Transverse colon (tissue), 4 donors: Measurements from ENCODE around the gene STN1. TPM values are rescaled to one million over a fixed set of nuclear protein-coding genes. Genes with fewer than 3 reads are reported as not detected.
A peak's percentile ranks its signal among the peaks of the same experiment; 100 is the strongest.

Source experiments
- DNase-seq: peaks from one replicate; pipeline ENCODE4 v3.0.0-alpha.2; 2019
- H3K27ac ChIP-seq, 4 donors: fragments of 200-600 bp; sonication (generic); 2 replicates each; pipeline ENCODE4 v1.5.1; 2016 to 2018; ENCODE audit warnings: inconsistent platforms in 4 of 4
- H3K27me3 ChIP-seq: fragments of 200-600 bp; sonication (generic); 2 replicates; pipeline ENCODE4 v1.5.1; 2017; ENCODE audit warnings: inconsistent platforms
- H3K36me3 ChIP-seq, 4 donors: fragments of 200-600 bp; sonication (generic); 2 replicates each; pipeline ENCODE4 v1.5.1; 2017 to 2019; ENCODE audit warnings: inconsistent platforms in 4 of 4
- H3K4me1 ChIP-seq, 4 donors: fragments of 200-600 bp; sonication (generic); 2 replicates each; pipeline ENCODE4 v1.5.1; 2017 to 2020; ENCODE audit warnings: inconsistent platforms in 4 of 4
- H3K4me3 ChIP-seq, 4 donors: fragments of 200-600 bp; sonication (generic); 1 replicate in 1 of 4; 2 replicates in 3 of 4; pipeline versions ENCODE4 v1.5.1 to v1.6.1; 2017 to 2019; ENCODE audit warnings: inconsistent platforms in 4 of 4
- H3K9me3 ChIP-seq, 2 donors: fragments of 200-600 bp; sonication (generic); 2 replicates each; pipeline ENCODE4 v1.5.1; 2017 to 2019; ENCODE audit warnings: inconsistent platforms in 2 of 2
- CTCF ChIP-seq, 5 experiments: fragments of 200-600 bp in 3 of 5; fragments of 450-650 bp in 2 of 5; sonication (generic) in 3 of 5; IDR thresholded peaks; 1 replicate in 2 of 5; 2 replicates in 3 of 5; pipeline ENCODE4 v1.5.1; 2016 to 2017; ENCODE audit warnings: antibody characterized with exemption in 5 of 5, inconsistent platforms in 3 of 5, mild to moderate bottlenecking in 2 of 5, moderate library complexity in 1 of 5
- EP300 ChIP-seq: sonication (generic); formaldehyde crosslinking; IDR thresholded peaks from one replicate; pipeline ENCODE4 v1.6.1; 2017; ENCODE audit warnings: antibody characterized with exemption, low read depth
- POLR2A ChIP-seq: fragments of 450-650 bp; IDR thresholded peaks from one replicate; pipeline ENCODE4 v1.6.1; 2016; ENCODE audit warnings: antibody characterized with exemption, mild to moderate bottlenecking, moderate library complexity
- POLR2AphosphoS5 ChIP-seq, 3 donors: sonication (generic); formaldehyde crosslinking; IDR thresholded peaks; one replicate each; pipeline ENCODE4 v1.6.1; 2016; ENCODE audit warnings: antibody characterized with exemption in 3 of 3
- WGBS, 2 donors: methylation state at CpG; one replicate each; pipeline ENCODE4 v1.1.5; 2018; ENCODE audit warnings: low coverage in 1 of 2; 5-methylcytosine and 5-hydroxymethylcytosine counted together
- in situ Hi-C, 4 donors: fragments of 200-750 bp; cut with MboI; loops; one replicate each; pipeline versions ENCODE4 v1.15.0 to v1.15.1; 2017; ENCODE audit warnings: low sequenced_read_pairs in 3 of 4, low pct_ligation_motif_present in 1 of 4, low pct_unique_long_range_greater_than_20kb in 1 of 4
- intact Hi-C: fragments of 100-400 bp; cut with DNase I; formaldehyde crosslinking; loops from one replicate; pipeline ENCODE4 v1.15.1; 2023; ENCODE audit warnings: low total_unique reads
- total RNA-seq, 4 donors: library from RNA; depleted of rRNA; stranded (reverse); fragments of >200 nt; gene quantifications; one replicate each; pipeline ENCODE4 v1.1.0, GENCODE V29; 2016

STN1 gene
- total RNA-seq, 4 donors from 2014 or later = 20.8 to 31.8 (median 26.4) TPM

GRCh38 chr10:103855852-103856796 is 61.9 kb downstream of the STN1 start:
- WGBS, 2 donors = 22 to 28% methylated on average over 8 to 30 of the region's 34 CpGs
- Histone ChIP-seq H3K36me3 (no peaks in the 10 kb centered on the region), H3K27ac (peak overlapping the region; percentile 88), H3K9me3 (no peaks in the 10 kb centered on the region), H3K4me1 (peaks cover 24 to 61% (median 40%) of the 10 kb centered on the region in 4 donors), H3K27me3 (no peaks in the 10 kb centered on the region), H3K4me3 (peak overlapping the region; percentile 74 to 86 (median 78))
- no peak for DNase-seq
- in situ Hi-C loops (loop anchor here in 2 of 4 donors (25.0 kb wide), 2 partner anchors 244 to 269 kb away; no protein-coding TSS in a partner anchor), intact Hi-C loops (no loop called here)
- no peak for TF ChIP-seq POLR2AphosphoS5 (IDR thresholded peaks at IDR 0.05)
- TF ChIP-seq EP300 = no peak
- no peak for TF ChIP-seq POLR2A
- TF ChIP-seq CTCF (IDR thresholded peaks at IDR 0.05) = no peak

- DNase-seq = peak; percentile 57
- no peaks in the 10 kb centered on the region for H3K36me3 ChIP-seq
- no peaks in the 10 kb centered on the region for H3K9me3 ChIP-seq
- intact Hi-C loops = no loop called here
- peak within 1 kb of the TSS; percentile 88 for H3K27ac ChIP-seq
- peak within 1 kb of the TSS; percentile 74 to 86 (median 78) for H3K4me3 ChIP-seq
- 10% methylated on average over 2 of the region's 54 CpGs; no CpG with 5 or more reads in 1 of the 2 donors for WGBS, 2 donors
- no peak for TF ChIP-seq POLR2A
- no peak for TF ChIP-seq EP300
- peak; percentile 47 to 65 (median 57) for TF ChIP-seq POLR2AphosphoS5 (IDR thresholded peaks at IDR 0.05)
- TF ChIP-seq CTCF (IDR thresholded peaks at IDR 0.05) = peak in 3 of 5 experiments; percentile 17 to 39 (median 34)
- H3K4me1 ChIP-seq = peaks cover 31 to 68% (median 47%) of the 10 kb centered on the region in 4 donors
- no peaks in the 10 kb centered on the region for H3K27me3 ChIP-seq
- in situ Hi-C loops = loop anchor here in 2 of 4 donors (25.0 kb wide), 2 partner anchors 243 to 268 kb away; no protein-coding TSS in a partner anchor
Measured at GRCh38 chr10:103855424-103855823, 62.6 kb downstream of the STN1 start, which contains the start of gene SH3PXD2A. TSS of gene SH3PXD2A (minus strand) at chr10:103855576. CDS start at chr10:103855266, 310 bp downstream.

- in situ Hi-C loops = loop anchor here in 2 of 4 donors (25.0 kb wide), 2 partner anchors 243 to 268 kb away; no protein-coding TSS in a partner anchor
- H3K4me1 ChIP-seq = peaks cover 36 to 73% (median 53%) of the 10 kb centered on the region in 4 donors
- 0% methylated on average over 5 to 34 of the region's 53 CpGs for WGBS, 2 donors
- intact Hi-C loops = no loop called here
- no peaks in the 10 kb centered on the region for H3K36me3 ChIP-seq
- DNase-seq = peak; percentile 46
- H3K4me3 ChIP-seq = peak overlapping the region; percentile 74 to 86 (median 78)
- H3K27me3 ChIP-seq = no peaks in the 10 kb centered on the region
- TF ChIP-seq CTCF (IDR thresholded peaks at IDR 0.05) = no peak
- peak; percentile 8 for TF ChIP-seq POLR2A
- no peak for TF ChIP-seq EP300
- peak overlapping the region; percentile 88 for H3K27ac ChIP-seq
- H3K9me3 ChIP-seq = no peaks in the 10 kb centered on the region
Measured at GRCh38 chr10:103854686-103855391, 63.1 kb downstream of the STN1 start.
